Stimulated activated CD4-positive, alpha-beta T cell treated with anti-CD3 and anti-CD28 coated beads, Interleukin-4, amount 100 ng/mL, for 4 hours (primary cell): ENCODE results near the gene TWF1.
"Not testable (repeated sequence)": the region's sequence is repeated elsewhere in the genome, so short reads cannot be mapped to it uniquely, and the experiment has no call there.

Experiments used
- DNase-seq, 2 experiments: peaks; one replicate each; pipeline ENCODE4 v3.0.0-alpha.2; 2020

TWF1 gene

GRCh38 chr12:43805149-43805859, 813 bp downstream of the TWF1 start:
- DNase-seq, result no peak

GRCh38 chr12:43797561-43798217, 8.4 kb downstream of the TWF1 start:
- no peak for DNase-seq

GRCh38 chr12:43795716-43796280, 10.3 kb downstream of the TWF1 start:
- no peak for DNase-seq

GRCh38 chr12:43789941-43790340, 16.2 kb downstream of the TWF1 start:
- no peak for DNase-seq

GRCh38 chr12:43786899-43787693, 19.0 kb downstream of the TWF1 start:
- no peak for DNase-seq

GRCh38 chr12:43776498-43776897, 29.6 kb downstream of the TWF1 start:
- peak in 1 of 2 experiments; percentile 8 for DNase-seq

- no peak for DNase-seq
These were observed 39.8 kb downstream of the TWF1 start for GRCh38 chr12:43766291-43766690.

- DNase-seq, result no peak
These were observed 41.6 kb downstream of the TWF1 start for GRCh38 chr12:43764528-43764927.

- DNase-seq, result no peak
These were observed 42.3 kb downstream of the TWF1 start for GRCh38 chr12:43763769-43764168.

GRCh38 chr12:43762596-43762995, 43.5 kb downstream of the TWF1 start:
- no peak for DNase-seq

- DNase-seq, result no peak
These were observed 44.6 kb downstream of the TWF1 start for GRCh38 chr12:43761500-43761899.

- DNase-seq, result no peak
These were observed 45.7 kb downstream of the TWF1 start for GRCh38 chr12:43760396-43760795.

GRCh38 chr12:43758728-43759563, 47.2 kb downstream of the TWF1 start, which contains the start of the genes IRAK4 and PUS7L:
IRAK4 (plus strand) TSS chr12:43758951; CDS start chr12:43768112, 9,161 bp downstream.
PUS7L (minus strand) TSS chr12:43758790; CDS start chr12:43755245, 3,545 bp downstream.
- DNase-seq, result peak; percentile 91 to 96

- DNase-seq, result peak in 1 of 2 experiments; percentile 17
These were observed 47.8 kb downstream of the TWF1 start for GRCh38 chr12:43758247-43758727.

GRCh38 chr12:43754015-43754414, 52.1 kb downstream of the TWF1 start:
- DNase-seq, result no peak

- not testable (repeated sequence) for DNase-seq
These were observed 54.8 kb downstream of the TWF1 start for GRCh38 chr12:43751360-43751759.

- DNase-seq, result no peak
These were observed 55.3 kb downstream of the TWF1 start for GRCh38 chr12:43750814-43751213.

GRCh38 chr12:43749016-43749415, 57.1 kb downstream of the TWF1 start:
- no peak for DNase-seq

GRCh38 chr12:43744826-43745225, 61.3 kb downstream of the TWF1 start:
- no peak for DNase-seq
